GM23338 (cell line): Measurements from ENCODE around the gene MYH4.

ENCODE experiments used
- CREB1 ChIP-seq: fragments of 250-450 bp; sonication (Bioruptor Pico); IDR thresholded peaks from 2 replicates; pipeline ENCODE4 v1.5.0; 2020; ENCODE audit warnings: low read depth, mild to moderate bottlenecking, moderate library complexity
- EZH2phosphoT487 ChIP-seq: fragments of 200-600 bp; sonication (generic); IDR thresholded peaks from one replicate; pipeline ENCODE4 v1.8.1; 2018; ENCODE audit warnings: antibody characterized with exemption; ENCODE audit not compliant: unreplicated experiment
- JUNB ChIP-seq: IDR thresholded peaks from one replicate; pipeline ENCODE4 v1.6.1; 2016; ENCODE audit warnings: antibody characterized with exemption; ENCODE audit not compliant: unreplicated experiment
- NANOG ChIP-seq: IDR thresholded peaks from 2 replicates; pipeline ENCODE4 v1.6.1; 2016; ENCODE audit warnings: antibody characterized with exemption, borderline replicate concordance
- POLR2AphosphoS5 ChIP-seq: IDR thresholded peaks from 2 replicates; pipeline ENCODE4 v1.6.1; 2016; ENCODE audit warnings: antibody characterized with exemption, low read depth
- TF ChIP-seq, protein P1 (sequence below), 2 experiments: fragments of 200-600 bp in 1 of 2; sonication (generic) in 1 of 2; conservative IDR thresholded peaks; 2 replicates each; pipeline versions ENCODE4 v1.5.1 to v1.6.1; 2016 to 2017; ENCODE audit warnings: antibody characterized with exemption in 2 of 2, low read depth in 2 of 2, mild to moderate bottlenecking in 2 of 2, moderate library complexity in 1 of 2
- TF ChIP-seq, protein P2 (sequence below): IDR thresholded peaks from one replicate; pipeline ENCODE4 v1.6.1; 2018; ENCODE audit warnings: antibody characterized with exemption; ENCODE audit not compliant: unreplicated experiment

DNA sequence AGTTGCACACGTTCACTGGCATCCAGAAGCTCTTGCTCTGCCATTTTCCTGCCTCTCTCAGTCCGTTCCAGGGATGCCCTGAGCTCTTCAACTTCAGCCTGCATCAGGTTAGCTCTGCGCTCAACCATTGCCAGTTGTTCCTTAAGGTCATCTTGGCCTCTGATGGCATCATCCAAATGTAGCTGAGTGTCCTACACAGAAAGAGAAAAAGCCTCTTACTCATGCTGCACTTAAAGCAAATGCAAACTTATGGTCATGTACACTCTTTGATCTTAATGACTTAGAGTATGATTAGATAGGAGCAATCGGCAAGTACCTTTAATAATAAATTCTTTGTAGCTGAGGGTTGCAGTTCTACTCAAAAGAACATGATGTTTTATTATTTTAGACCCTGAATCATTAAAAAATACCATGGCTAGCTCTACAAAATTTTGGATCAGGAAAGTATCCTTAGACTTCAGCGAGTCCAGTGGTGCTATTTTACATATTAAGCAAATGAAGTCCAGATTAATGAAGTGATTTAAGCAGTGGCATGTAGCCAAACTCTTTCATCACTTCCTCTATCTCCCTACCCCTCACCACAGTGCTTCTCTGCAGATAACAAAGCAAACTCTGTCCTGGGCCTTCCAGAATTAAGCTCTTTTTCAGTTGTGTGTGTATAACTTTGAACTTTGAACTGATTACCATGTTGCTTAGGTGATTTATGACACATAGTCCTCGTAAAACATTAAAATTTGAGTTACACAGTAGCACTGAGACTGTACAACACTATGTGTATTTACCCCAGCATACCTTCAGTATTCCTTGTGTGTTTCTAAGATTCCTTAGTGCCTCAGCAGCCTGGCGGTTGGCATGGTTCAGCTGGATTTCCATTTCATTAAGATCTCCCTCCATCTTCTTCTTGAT, 22.1 kb downstream of the MYH4 start:
- TF ChIP-seq EZH2phosphoT487 (no peak), POLR2AphosphoS5 (no peak), JUNB (no peak), NANOG (no peak), CREB1 (CRISPR knock-in tag) (no peak)
- TF ChIP-seq, protein P1, sequence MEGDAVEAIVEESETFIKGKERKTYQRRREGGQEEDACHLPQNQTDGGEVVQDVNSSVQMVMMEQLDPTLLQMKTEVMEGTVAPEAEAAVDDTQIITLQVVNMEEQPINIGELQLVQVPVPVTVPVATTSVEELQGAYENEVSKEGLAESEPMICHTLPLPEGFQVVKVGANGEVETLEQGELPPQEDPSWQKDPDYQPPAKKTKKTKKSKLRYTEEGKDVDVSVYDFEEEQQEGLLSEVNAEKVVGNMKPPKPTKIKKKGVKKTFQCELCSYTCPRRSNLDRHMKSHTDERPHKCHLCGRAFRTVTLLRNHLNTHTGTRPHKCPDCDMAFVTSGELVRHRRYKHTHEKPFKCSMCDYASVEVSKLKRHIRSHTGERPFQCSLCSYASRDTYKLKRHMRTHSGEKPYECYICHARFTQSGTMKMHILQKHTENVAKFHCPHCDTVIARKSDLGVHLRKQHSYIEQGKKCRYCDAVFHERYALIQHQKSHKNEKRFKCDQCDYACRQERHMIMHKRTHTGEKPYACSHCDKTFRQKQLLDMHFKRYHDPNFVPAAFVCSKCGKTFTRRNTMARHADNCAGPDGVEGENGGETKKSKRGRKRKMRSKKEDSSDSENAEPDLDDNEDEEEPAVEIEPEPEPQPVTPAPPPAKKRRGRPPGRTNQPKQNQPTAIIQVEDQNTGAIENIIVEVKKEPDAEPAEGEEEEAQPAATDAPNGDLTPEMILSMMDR (conservative IDR thresholded peaks at IDR 0.05; ENCODE audit: low read depth in 2 of 2): no peak
- TF ChIP-seq, protein P2, sequence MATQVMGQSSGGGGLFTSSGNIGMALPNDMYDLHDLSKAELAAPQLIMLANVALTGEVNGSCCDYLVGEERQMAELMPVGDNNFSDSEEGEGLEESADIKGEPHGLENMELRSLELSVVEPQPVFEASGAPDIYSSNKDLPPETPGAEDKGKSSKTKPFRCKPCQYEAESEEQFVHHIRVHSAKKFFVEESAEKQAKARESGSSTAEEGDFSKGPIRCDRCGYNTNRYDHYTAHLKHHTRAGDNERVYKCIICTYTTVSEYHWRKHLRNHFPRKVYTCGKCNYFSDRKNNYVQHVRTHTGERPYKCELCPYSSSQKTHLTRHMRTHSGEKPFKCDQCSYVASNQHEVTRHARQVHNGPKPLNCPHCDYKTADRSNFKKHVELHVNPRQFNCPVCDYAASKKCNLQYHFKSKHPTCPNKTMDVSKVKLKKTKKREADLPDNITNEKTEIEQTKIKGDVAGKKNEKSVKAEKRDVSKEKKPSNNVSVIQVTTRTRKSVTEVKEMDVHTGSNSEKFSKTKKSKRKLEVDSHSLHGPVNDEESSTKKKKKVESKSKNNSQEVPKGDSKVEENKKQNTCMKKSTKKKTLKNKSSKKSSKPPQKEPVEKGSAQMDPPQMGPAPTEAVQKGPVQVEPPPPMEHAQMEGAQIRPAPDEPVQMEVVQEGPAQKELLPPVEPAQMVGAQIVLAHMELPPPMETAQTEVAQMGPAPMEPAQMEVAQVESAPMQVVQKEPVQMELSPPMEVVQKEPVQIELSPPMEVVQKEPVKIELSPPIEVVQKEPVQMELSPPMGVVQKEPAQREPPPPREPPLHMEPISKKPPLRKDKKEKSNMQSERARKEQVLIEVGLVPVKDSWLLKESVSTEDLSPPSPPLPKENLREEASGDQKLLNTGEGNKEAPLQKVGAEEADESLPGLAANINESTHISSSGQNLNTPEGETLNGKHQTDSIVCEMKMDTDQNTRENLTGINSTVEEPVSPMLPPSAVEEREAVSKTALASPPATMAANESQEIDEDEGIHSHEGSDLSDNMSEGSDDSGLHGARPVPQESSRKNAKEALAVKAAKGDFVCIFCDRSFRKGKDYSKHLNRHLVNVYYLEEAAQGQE: no peak
